GM12874 (cell line): Measurements from ENCODE around the gene ZNF837.

ENCODE experiments used
- TF ChIP-seq, protein P1 (sequence below): IDR thresholded peaks from 2 replicates; pipeline ENCODE4 v1.5.1; 2011; ENCODE audit warnings: low read depth, mild to moderate bottlenecking, control low read depth, low read length, moderate library complexity; ENCODE audit not compliant: insufficient read depth

Gene ZNF837

DNA sequence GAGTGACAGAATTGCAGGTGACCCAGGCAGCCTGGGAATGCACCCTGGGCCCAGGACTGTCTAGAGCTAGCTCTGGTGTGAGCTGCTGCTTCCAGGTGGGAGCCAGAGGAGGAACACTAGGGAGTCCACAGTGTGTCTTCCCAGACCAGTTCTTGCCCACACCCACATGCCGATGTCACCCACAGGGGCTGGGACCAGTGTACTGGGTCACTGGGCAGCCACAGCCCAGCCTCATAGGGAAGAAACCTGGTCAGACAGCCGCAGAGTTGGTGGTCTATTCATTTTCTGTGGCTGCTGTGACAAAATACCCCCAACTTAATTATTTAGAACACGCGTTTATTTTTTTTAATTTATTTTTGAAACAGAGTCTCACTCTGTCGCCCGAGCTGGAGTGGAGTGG, 17.7 kb upstream of the ZNF837 start:
- TF ChIP-seq, protein P1, sequence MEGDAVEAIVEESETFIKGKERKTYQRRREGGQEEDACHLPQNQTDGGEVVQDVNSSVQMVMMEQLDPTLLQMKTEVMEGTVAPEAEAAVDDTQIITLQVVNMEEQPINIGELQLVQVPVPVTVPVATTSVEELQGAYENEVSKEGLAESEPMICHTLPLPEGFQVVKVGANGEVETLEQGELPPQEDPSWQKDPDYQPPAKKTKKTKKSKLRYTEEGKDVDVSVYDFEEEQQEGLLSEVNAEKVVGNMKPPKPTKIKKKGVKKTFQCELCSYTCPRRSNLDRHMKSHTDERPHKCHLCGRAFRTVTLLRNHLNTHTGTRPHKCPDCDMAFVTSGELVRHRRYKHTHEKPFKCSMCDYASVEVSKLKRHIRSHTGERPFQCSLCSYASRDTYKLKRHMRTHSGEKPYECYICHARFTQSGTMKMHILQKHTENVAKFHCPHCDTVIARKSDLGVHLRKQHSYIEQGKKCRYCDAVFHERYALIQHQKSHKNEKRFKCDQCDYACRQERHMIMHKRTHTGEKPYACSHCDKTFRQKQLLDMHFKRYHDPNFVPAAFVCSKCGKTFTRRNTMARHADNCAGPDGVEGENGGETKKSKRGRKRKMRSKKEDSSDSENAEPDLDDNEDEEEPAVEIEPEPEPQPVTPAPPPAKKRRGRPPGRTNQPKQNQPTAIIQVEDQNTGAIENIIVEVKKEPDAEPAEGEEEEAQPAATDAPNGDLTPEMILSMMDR = no peak

DNA sequence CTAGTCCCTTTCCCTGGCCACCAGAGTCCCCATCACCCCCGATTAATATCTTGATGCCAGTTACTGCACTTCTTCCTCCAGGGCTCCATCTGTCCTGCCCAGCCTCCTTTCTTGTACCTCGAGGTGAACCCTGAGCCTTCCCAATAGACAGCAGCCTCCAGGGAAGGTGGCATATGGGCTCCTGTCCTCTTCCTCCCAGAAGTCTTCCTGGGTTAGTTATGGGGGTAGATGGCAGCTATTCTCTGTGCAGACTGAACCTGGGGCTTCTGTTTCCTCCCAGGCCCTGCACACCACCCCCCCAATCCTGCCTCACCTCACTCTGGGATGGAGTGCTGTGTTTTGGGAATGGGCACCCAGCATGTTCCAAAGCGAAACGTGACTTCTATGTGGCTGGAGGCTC, 17.3 kb upstream of the ZNF837 start:
- TF ChIP-seq, protein P1 = no peak

DNA sequence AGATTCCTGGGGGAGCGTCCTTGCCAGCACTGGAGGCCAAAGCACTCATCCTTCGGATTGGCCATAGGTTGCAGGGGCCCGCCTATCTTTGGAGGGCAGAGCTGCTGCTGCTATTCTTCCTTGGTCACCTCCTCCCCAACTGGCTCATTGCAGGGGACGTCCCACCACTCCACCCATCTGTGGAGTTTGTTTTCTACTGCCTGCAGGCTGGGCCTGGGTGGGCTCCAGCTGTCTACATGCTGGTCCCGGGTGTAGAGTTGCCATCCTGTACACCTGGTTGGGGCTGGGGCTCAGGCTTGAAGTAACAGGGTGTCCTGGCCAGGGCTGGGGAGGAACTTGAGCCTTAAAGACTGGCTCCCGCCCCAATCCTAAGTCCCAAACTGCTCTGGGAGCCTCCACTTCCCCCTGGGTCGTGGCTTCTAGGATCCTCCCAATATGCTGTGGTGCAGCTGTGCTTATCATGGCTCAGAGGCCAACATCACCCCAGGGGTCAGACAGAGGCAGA, 16.8 kb upstream of the ZNF837 start:
- TF ChIP-seq, protein P1 = no peak

DNA sequence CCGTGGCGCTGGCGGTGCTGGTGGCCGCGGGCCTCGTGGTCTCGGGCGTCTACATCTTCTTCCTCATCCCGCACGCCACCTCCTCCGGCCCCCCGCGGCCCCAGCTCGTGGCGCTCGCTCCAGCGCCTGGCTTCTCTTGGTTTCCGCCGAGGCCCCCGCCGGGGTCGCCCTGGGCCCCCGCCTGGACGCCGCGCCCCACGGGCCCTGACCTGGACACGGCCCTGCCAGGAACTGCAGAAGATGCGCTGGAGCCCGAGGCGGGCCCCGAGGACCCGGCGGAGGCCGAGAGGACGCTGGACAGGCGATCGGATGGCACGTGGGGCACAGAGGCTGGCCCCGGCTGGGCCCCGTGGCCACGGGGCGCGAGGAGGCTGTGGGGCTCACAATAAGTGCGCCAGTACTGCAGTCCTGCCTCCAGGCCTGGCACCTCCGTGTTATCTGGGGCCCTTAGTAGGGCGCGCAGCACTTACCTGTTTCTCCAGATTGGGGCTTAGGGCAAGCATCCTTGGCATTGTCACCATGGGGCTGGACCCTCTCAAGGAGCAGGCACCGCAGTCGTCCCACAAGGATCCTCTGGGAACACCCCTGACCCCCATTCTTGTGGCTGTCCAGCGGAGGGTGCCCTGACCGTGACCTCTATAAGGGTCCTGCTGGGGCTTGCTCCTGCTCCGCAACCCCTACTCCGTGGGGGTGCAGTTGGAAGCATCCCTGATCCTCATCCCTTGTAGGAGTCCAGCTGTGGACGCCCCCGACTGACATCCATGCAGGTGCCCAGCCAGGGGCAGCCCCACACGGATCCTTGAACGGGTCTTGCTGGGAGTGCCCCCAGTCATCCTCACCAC, 16.1 kb upstream of the ZNF837 start:
- TF ChIP-seq, protein P1 = no peak

DNA sequence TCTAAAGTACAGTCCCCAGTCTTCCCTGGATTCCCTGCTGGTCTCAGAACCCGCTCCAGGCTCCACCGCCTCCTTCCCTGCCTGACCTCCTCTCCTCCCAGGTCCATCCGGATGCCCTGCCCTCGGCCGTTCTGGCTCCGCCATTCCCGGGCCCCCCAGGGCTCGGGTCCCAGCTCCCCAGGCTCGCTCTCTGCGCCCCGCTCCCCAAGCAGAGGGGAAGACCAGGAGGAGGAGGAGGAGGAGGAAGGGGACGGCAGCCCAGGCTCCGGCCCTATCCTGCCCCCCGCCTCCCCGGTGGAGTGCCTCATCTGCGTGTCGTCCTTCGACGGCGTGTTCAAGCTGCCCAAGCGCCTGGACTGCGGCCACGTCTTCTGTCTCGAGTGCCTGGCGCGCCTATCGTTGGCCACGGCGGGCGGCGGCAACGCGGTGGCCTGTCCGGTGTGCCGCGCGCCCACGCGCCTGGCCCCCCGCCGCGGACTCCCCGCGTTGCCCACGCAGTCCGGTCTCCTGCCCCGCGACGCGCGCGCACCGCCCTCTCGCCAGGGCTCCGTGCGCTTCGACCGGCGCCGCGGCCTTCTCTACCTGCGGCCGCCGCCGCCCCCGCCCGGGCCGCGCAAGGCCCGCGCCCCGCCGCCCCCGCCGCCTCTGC, 15.3 kb upstream of the ZNF837 start:
- TF ChIP-seq, protein P1 = no peak

DNA sequence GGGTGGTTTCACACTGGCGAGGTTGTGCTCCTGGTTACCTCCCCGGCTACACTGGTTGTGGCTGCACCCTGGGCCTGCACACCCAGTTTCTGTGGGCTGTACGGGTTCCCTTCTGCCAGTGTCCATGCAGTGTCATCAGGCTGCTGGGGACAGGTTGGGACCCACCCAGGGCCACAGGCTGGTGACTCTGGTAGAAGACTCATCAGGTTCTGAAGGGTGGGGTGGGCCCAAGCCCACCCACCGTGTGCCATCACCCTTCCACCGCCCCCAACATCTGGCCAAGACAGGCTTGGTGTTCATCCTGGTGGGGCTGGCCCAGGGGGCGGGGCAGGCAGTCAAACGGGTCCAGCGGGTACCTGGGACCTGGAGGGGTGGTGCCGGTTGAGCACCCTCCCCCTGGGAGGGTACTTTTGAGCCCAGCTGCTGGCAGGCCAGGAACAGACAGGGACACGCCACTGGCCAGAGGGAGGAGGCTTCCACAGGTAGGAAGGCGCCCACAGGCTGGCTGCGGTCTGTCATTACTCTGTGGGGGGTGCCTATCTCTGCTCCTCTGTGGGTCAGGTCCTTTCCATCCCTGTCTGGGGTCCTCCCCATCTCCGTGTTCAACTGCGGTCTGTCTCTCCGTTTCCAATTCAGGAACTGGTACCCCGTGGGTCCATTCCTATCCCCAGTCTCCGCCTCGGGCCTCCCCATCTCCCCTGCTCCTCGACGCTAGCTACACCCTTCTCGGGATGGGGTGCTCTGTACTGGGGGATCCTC, 14.6 kb upstream of the ZNF837 start, which contains the start of gene RNF225:
TSS of gene RNF225 (plus strand) at position 437 of the 759 bp plus-strand sequence. CDS start 434 bp downstream, outside the sequence.
- TF ChIP-seq, protein P1 = no peak

DNA sequence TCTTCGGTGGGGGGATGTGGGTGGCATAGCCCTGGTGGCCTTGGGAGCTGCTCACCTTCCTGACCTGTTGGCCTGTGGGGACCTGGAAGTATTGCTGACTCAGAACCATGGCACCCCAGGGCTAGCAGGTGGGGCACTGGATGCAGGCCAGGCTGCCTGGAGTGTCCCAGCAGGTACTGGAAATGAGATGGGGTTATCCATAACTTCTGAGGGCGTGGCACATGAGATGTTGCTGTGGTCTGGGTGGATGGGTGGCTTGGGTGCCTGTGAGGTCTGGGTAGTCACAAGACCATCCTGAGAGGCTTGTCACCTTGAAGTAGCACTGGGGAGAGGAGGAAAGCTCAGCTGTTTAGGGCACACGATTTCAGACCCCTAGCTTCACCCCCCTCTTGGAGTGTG, 14.0 kb upstream of the ZNF837 start:
- TF ChIP-seq, protein P1 = no peak
